DOHH2 (cell line): ENCODE data around the gene SAP30L.

ENCODE experiments used
- H3F3A ChIP-seq: fragments of 200-600 bp; sonication (generic), shearing (Covaris generic); 2 replicates; pipeline ENCODE4 v1.6.0; 2016; ENCODE audit warnings: antibody characterized with exemption, mild to moderate bottlenecking; ENCODE audit not compliant: control insufficient read depth, insufficient read depth
- H3K27ac ChIP-seq: fragments of 200-600 bp; sonication (generic); 2 replicates; pipeline ENCODE4 v1.5.1; 2014; ENCODE audit warnings: low read depth, mild to moderate bottlenecking, low read length, moderate library complexity
- H3K27me3 ChIP-seq: fragments of 200-600 bp; sonication (generic); 2 replicates; pipeline ENCODE4 v1.6.1; 2014; ENCODE audit warnings: mild to moderate bottlenecking, low read length, mixed read lengths; ENCODE audit not compliant: control insufficient read depth
- H3K36me3 ChIP-seq: fragments of 200-600 bp; sonication (generic); 2 replicates; pipeline ENCODE4 v1.6.1; 2014; ENCODE audit warnings: mild to moderate bottlenecking, low read length, moderate library complexity, mixed read lengths; ENCODE audit not compliant: control insufficient read depth
- H3K4me1 ChIP-seq: fragments of 200-600 bp; sonication (generic); 2 replicates; pipeline ENCODE4 v1.6.1; 2014; ENCODE audit warnings: mild to moderate bottlenecking, low read length, mixed read lengths; ENCODE audit not compliant: control insufficient read depth
- H3K4me2 ChIP-seq: fragments of 200-600 bp; sonication (generic); 2 replicates; pipeline ENCODE4 v1.6.0; 2014; ENCODE audit warnings: mild to moderate bottlenecking, low read length, moderate library complexity
- H3K4me3 ChIP-seq: fragments of 200-600 bp; sonication (generic); 2 replicates; pipeline ENCODE4 v1.5.1; 2014; ENCODE audit warnings: mild to moderate bottlenecking, low read length, mixed read lengths
- H3K79me2 ChIP-seq: fragments of 200-600 bp; sonication (generic); 2 replicates; pipeline ENCODE4 v1.6.1; 2014; ENCODE audit warnings: mild to moderate bottlenecking, low read length, mixed read lengths; ENCODE audit not compliant: control insufficient read depth
- H3K9me2 ChIP-seq: fragments of 200-600 bp; sonication (generic); replicated peaks from 2 replicates; pipeline ENCODE4 v1.6.1; 2014; ENCODE audit warnings: mild to moderate bottlenecking, low read length, mixed read lengths; ENCODE audit not compliant: control insufficient read depth
- H3K9me3 ChIP-seq: fragments of 200-600 bp; sonication (generic); 2 replicates; pipeline ENCODE4 v1.6.1; 2014; ENCODE audit warnings: antibody characterized with exemption, low read length, mixed read lengths; ENCODE audit not compliant: control insufficient read depth, insufficient read depth
- H4K20me1 ChIP-seq: fragments of 200-600 bp; sonication (generic); 2 replicates; pipeline ENCODE4 v1.6.0; 2014; ENCODE audit warnings: low read depth, mild to moderate bottlenecking, antibody characterized with exemption, low read length, moderate library complexity; ENCODE audit not compliant: control insufficient read depth, insufficient read depth
- EZH2phosphoT487 ChIP-seq: fragments of 200-600 bp; sonication (generic); IDR thresholded peaks from 2 replicates; pipeline ENCODE4 v1.6.1; 2017; ENCODE audit warnings: borderline replicate concordance, mild to moderate bottlenecking, antibody characterized with exemption, low read length, moderate library complexity, mixed read lengths
- TF ChIP-seq, protein P1 (sequence below): fragments of 200-600 bp; sonication (generic); IDR thresholded peaks from one replicate; pipeline ENCODE4 v1.5.1; 2014; ENCODE audit warnings: antibody characterized with exemption, mild to moderate bottlenecking, low read depth, low read length; ENCODE audit not compliant: poor library complexity, severe bottlenecking

SAP30L gene

DNA sequence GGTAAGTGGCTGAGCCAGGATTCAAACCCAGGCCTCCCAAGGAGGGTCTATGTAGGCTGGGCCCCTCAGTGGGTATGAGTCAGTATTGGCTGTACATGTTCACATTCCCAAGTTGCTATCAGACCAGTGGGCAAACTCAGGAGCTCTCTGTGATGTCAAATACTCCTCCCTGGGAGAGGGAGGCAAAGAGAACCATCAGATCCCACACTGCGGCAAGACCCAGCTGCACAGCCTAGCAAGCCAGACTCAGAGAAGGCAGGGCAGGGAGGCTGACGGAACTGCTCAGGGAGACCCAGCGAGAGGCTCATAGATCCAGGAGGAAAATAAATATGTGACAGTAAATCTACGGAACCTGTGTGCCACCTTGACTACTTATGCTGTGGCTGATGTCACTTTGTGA lies 42.6 kb upstream of the SAP30L start:
- Histone ChIP-seq H3K27ac (no peak overlapping the region), H3K4me3 (no peak overlapping the region), H3K4me2 (no peak overlapping the region), H4K20me1 (no peaks in the 10 kb centered on the region), H3F3A (no peaks in the 10 kb centered on the region), H3K36me3 (no peaks in the 10 kb centered on the region), H3K27me3 (0 out of 2 replicates have a peak, but pooled peaks cover 3% of the 10 kb centered on the region), H3K4me1 (peaks cover 6% of the 10 kb centered on the region), H3K9me3 (no peaks in the 10 kb centered on the region), H3K79me2 (no peaks in the 10 kb centered on the region), H3K9me2 (no peaks in the 10 kb centered on the region)
- no peak for TF ChIP-seq EZH2phosphoT487
- TF ChIP-seq, protein P1, sequence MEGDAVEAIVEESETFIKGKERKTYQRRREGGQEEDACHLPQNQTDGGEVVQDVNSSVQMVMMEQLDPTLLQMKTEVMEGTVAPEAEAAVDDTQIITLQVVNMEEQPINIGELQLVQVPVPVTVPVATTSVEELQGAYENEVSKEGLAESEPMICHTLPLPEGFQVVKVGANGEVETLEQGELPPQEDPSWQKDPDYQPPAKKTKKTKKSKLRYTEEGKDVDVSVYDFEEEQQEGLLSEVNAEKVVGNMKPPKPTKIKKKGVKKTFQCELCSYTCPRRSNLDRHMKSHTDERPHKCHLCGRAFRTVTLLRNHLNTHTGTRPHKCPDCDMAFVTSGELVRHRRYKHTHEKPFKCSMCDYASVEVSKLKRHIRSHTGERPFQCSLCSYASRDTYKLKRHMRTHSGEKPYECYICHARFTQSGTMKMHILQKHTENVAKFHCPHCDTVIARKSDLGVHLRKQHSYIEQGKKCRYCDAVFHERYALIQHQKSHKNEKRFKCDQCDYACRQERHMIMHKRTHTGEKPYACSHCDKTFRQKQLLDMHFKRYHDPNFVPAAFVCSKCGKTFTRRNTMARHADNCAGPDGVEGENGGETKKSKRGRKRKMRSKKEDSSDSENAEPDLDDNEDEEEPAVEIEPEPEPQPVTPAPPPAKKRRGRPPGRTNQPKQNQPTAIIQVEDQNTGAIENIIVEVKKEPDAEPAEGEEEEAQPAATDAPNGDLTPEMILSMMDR = no peak

DNA sequence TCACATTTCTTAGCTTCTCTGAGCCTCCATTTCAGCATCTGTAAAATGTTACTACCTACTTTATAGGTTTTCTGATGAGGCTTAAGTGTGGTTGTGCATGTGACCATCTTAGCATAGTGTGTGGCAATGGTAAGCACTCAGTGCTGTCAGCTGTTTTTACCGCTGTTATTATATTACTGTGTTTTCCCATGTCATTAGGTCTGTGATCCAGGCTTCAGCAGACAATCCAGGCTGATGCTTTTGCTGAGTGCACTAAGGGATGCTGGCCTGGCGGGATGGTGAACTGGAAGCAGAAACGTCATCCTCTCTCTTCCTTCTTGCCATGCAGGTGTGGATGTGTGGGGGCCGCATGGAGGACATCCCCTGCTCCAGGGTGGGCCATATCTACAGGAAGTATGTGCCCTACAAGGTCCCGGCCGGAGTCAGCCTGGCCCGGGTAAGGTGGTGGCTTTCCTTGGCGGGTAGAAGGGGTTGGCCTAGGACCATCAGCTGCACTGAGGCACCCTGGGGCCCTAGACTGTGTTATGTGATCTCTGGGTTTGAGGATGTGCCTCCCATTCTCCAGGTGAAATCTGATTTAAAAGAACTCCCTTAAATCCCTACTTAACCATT lies 41.9 kb upstream of the SAP30L start:
- H3K27ac ChIP-seq = no peak overlapping the region
- H3K9me3 ChIP-seq = no peaks in the 10 kb centered on the region
- H3K79me2 ChIP-seq = no peaks in the 10 kb centered on the region
- no peaks in the 10 kb centered on the region for H3K9me2 ChIP-seq
- 0 out of 2 replicates have a peak, but pooled peaks cover 3% of the 10 kb centered on the region for H3K27me3 ChIP-seq
- H3F3A ChIP-seq = no peaks in the 10 kb centered on the region
- H3K36me3 ChIP-seq = no peaks in the 10 kb centered on the region
- no peak overlapping the region for H3K4me3 ChIP-seq
- no peaks in the 10 kb centered on the region for H4K20me1 ChIP-seq
- H3K4me2 ChIP-seq = no peak overlapping the region
- TF ChIP-seq, protein P1 = no peak
- TF ChIP-seq EZH2phosphoT487 = no peak
- H3K4me1 ChIP-seq = peaks cover 6% of the 10 kb centered on the region

DNA sequence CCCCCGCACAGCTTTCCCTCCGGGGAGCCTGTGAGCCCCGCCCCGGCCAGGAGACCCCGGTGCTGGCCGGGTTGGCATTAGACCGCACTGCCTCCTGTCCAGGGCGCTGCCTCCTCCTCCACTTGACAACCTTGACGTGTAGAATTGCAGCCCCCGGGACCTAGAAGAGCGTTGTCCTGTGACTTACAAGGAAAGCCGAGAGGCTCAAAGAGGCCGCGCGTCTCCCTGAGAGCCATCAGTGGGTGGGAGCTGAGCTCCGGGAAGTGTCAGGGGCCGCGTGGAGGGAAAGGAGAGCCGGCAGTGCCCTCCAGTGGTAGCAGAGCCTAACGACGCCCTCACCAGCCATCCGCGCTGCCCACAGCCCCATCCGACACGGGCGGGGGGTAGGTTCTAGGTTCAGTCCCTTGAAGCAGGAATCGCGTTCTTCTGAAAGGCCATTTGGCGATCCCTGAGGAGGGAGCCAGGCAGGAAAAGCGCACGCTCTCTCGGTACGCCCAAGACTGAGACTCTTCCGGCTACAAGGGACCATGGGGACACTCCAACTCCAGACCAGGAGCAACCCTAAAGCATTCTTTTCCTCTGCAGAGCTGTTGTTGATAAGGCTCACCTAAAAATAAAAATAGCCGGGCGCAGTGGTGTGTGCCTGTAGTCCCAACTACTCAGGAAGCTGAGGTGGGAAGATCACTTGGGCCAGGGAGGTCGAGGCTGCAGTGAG lies 40.6 kb upstream of the SAP30L start:
- H3K4me3 ChIP-seq = peak overlapping the region; percentile 41; the same call in 1 of the 2 replicates

More for the DNA sequence above, 40.6 kb upstream of the SAP30L start:
- no peak for TF ChIP-seq EZH2phosphoT487
- TF ChIP-seq, protein P1 = peak; percentile 70
- Histone ChIP-seq H3K27ac (no peak overlapping the region), H3K9me2 (no peaks in the 10 kb centered on the region), H3F3A (no peaks in the 10 kb centered on the region), H3K9me3 (no peaks in the 10 kb centered on the region), H3K4me2 (peak overlapping the region; percentile 50), H3K36me3 (no peaks in the 10 kb centered on the region), H3K79me2 (no peaks in the 10 kb centered on the region), H3K4me1 (peaks cover 6% of the 10 kb centered on the region), H4K20me1 (no peaks in the 10 kb centered on the region), H3K27me3 (0 out of 2 replicates have a peak, but pooled peaks cover 3% of the 10 kb centered on the region)
